GM19468 (cell line): Measurements from ENCODE around the gene EME2.
"Not testable (repeated sequence)": the region's sequence is repeated elsewhere in the genome, so short reads cannot be mapped to it uniquely, and the experiment has no call there.

Source experiments
- ATAC-seq: cut with Tn5 transposase; IDR thresholded peaks from one replicate; pipeline ENCODE4 v1.9.1; 2021; ENCODE audit warnings: mild to moderate bottlenecking, moderate library complexity, moderate number of reproducible peaks; ENCODE audit not compliant: unreplicated experiment; ENCODE audit errors: extremely low read depth

EME2 gene

DNA sequence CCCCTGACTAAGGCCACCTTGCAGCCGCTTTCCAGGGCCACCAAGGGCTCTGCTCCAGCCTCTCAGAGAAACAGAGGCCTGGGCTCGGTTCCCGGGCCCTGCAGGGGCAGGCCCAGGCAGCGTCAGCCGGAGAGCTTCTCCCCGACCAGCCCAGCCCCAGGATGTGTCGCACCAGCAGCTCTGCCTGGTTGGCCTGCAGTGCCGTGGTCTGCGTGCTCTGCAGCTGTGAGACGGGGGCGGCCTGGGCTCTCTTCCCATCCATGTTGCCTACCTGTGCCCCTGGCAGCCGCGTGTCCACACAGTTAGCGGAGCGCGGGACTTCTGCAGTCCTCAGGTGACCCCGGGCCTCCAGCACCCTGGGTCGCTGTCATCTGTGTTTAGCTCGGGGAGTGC is 16.1 kb downstream of the EME2 start:
- ATAC-seq, result no peak

DNA sequence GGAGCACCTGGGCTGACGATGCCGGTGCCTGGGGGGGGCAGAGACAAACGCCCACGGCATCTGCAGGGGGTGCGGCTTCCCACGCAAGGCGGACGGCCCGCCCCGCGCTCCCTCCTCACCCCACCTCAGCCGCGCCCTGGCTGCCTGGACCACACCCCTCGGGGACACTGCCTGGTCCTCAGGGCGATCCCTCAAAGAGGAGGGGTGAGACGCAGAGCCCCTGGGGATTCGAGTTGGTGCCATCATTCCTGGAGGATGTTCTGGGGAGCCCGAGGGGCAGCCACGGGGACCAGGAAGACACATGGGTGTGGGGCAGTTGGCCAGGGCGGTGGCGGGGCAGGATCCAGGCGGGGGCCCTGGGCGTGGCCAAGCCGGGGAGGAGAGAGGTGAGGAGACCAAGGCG is 17.0 kb downstream of the EME2 start:
- ATAC-seq, result no peak

DNA sequence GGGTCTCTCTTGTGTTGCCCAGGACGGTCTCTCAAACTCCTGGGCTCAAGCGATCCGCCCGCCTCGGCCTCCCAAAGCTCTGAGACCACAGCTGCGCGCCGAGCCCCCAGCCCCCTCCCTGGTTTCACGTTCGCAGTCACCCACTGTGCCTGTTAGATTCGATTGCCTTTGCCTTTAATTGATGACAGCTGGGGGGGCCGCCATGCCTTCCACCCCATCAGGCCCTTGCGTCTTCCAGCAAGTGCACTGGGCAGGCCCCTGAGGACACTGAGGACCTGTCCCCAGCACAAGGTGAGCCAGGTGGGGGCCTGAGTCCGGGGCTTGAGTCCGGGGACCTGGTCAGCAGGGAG is 17.6 kb downstream of the EME2 start:
- ATAC-seq, result no peak

DNA sequence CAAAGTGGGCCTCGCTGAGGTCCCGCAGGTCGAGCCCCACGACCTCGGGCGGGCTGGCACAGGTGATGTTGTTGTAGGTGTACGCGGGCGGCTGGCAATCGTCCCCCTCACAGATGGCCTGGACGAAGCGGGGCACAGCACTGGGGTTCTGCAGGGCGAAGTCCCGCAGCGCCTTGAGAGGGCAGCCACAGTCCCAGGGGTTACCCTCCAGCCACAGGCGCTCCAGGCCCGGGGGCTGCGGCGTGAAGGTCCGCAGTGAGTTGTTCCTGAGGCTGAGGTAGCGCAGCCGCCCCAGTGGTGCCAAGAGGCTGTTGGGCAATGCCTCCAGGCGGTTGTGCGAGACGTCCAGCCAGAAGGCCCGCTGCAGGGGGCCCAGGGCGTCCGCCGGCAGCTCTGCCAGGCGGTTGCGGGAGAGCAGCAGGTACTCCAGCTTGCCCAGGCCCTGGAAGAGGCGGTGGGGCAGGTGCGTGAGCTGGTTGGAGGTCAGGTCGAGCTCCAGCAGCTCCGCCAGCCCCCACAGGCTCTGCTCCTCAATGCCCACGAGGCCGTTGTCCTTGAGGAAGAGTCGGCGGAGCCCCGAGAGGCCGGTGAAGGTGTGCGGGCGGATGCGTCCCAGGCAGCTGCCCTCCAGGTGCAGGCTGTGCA is 18.1 kb downstream of the EME2 start:
- ATAC-seq, result no peak

DNA sequence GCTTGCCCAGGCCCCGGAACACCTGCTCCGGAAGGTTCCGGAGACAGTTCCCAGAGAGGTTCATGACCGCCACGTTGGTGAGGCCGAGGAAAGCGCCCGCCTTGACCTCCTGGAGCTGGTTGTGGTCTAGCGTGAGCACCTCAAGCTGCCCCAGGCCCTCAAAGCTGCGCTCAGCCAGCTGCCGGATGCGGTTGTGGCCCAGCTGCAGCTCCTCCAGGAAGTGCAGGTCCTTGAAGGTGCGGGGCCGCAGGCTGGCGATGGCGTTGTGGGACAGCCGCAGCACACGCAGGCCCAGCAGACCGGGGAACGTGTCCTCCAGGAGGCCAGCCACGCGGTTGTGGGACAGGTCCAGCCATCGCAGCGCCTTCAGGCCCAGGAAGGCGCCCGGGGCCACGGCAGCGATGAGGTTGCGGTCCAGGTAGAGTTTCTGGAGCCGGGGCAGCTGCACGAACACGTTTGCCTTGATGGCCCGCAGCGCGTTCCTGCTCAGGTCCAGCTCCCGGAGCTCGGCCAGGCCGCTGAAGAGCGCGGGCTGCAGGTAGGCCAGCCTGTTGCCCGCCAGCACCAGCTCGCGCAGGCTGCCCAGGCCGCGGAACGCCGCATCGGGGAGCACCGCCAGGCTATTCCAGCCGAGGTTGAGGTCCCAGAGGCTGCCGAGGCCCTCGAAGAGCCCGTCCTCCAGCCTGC is 18.8 kb downstream of the EME2 start:
- ATAC-seq, result no peak

DNA sequence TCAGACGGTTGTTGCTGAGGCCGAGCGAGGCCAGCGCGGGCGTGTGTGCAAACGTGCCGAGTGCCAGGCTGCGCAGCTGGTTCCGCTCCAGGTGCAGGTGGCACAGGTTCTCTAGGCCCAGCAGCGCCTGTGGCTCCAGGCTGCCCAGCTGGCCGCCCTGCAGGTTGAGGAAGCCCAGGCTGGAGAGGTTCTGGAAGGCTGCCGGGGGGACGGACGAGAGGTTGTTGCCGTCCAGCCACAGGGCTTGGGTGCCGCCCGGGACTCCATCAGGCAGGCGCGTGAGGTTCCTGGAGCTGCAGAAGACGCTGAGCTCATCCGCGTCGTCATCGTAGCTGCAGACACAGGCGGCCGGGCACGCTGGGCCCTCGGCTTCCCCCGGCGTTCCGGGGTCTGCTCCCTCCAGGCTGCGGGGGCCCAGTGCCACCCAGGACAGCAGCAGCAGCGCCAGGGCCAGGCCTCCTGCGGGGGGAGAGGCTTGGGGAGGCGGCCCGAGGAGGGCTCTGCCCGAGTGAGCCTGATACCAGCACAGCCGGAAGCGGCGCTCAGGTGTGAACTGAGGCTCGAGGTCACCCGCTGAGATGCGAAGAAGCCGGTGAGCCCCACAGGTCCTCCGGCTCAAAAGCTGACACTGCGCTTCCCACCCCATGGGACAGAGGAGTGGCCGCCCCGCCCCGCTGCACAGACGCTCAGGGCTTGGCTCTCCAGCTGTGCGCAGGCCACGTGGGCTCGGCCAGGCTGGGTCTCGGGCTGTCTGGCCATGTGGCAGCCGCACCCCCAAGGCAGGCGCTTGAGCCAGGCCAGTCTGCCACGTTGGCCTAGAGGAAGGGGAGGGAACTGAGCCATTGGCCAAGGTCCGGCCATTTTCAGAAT is 19.6 kb downstream of the EME2 start:
- ATAC-seq, result no peak

DNA sequence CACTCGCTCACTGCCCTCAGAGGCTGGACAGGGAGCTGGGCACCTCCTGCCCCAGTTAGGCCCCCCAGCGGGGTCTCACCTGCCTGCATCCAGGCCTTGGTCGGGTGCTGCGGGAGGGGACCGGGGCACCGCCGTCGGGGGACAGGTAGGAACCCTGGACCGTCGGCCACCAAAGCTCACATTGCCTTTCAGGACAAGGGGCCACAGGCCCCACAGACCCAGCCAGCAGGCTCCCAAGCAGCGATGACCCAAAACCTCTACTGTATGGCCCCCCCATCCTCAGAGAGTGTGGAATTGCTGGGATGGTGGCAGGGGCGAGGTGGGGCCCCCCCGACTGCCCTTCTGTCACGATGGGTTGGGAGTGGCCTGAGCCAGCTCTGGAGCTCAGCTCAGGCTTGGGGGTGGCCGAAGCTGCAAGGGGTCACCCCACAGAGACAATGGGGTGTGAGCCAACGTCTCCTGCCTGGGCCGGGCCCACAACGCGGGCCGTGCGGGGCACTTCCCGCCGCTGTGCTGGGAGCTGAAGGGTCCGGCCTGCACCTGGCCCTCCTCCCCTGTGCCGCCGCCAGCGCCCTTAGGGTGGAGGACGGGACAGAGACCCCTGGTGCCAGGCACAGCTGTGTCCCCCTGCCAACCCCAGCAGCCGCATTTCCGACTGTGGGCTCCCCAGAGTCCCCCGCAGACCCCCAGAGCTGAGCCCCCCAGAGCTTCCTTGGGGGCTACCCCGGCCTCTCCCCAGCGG is 20.4 kb downstream of the EME2 start:
- no peak for ATAC-seq

DNA sequence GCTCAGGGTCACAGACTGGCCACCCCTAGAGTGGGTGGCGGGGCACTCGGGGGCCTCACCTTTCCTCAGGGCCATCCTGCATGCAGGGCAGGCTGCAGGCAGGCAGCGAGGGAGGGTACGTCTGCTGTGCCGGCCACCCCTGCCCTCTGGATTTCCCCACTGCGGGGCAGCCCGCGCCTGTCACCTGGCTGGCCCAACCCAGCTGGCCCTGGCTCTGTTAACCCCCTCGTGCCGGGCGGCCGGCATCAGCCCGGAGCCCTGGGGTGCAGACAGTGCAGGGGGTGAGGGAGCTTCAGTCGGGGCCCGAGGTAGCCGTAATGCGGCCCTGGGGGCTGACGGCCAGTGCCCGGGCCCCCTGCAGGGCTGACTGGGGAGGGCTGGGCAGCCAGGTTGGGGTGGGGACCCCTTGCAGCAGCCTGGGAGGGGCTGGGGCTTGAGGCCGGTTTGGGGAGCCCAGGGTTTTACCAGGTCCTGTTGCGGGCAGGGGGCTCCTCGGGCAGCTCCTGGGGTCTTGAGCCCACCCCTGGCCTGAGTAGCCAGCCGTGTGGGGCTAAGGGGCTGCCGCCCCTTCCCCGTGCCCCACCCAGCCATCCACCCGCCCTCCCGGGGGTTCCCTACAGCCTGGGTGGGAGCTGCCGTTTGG is 21.1 kb downstream of the EME2 start, which contains the start of gene IGFALS:
TSS of gene IGFALS (minus strand) at position 128 of the 643 bp plus-strand sequence. CDS start at position 75, 53 bp downstream.
- ATAC-seq, result no peak

DNA sequence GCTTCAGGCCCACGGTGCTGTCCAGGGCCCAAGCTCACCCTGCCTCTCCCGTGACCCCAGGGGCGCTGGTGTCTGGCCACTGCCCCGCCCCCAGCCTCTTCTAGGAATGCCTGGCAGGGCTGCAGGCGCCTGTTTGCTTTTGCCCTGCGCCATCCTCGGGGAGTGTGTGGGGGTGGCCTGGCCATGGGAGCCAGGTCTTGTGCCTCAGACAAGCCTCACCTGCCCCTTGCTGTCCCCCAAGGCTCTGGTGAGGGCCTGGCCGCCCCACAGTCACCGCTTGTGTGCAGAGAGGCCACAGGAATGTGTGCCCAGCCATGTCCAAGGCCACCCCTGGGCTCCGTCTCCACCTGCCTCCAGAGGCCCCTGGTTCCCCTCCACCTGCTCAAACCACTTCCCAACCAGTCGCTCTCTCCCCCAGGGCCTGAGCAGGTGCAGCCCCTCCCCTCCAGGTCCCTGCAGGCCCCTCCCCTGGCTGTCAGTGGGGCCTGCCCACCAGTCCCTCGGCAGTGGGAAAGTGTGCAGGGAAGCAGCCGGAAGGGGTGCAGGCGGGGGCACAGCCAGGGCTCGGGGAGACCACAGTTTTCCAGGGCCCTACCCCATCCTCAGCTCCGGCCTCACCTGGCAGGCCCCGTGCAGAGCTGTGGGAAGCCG is 21.7 kb downstream of the EME2 start:
- no peak for ATAC-seq

DNA sequence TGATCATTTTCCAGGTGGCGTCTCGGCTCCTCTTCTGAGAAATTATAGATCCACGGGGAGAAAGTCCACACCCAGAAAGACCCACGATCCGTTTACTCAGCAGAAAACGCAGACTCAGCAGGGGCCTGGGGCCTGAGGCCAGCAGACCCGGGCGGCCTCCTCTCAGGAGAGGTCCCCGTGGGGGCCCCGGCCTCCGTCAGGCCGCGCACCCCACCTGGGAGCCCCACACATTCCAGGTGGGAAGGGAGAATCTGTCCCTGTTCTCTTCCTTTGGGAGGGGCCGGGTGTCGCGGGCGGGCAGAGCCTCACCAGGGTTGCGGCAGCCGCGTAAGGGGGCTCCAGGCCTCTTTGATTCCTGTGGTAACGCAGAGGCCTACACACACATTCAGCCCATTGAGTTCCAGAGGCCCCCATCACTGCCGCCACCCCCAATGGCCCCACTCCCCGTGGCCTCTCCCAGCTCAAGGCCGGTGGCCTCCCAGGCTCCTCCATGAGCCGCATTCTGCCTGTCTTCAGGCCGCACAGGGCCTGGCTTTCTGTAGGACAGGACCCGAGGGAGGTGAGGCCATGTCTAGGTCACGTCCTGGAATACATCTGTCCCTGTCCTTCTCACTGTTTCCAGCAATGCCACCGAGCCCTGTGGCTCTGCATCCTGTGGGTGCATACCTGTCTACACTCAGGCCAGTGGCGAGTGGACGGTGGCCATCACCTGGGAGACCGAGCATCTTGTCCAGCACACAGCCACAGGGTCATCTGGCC is 22.5 kb downstream of the EME2 start:
- no peak for ATAC-seq

DNA sequence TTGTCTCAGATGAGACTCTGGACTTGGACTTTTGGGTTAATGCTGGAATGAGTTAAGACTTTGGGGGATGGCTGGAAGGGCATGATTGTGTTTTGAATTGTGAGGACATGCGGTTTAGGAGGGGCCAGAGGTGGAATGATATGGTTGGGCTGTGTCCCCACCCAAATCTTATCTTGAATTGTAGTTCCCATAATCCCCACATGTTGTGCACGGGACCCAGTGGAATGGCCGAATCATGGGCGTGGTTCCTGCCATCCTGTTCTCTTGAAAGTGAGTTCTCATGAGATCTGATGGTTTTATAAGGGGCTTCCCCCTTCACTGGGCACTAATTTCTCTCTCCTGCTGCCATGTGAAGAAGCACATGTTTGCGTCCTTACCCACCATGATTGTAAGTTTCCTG is 26.7 kb downstream of the EME2 start:
- not testable (repeated sequence) for ATAC-seq

DNA sequence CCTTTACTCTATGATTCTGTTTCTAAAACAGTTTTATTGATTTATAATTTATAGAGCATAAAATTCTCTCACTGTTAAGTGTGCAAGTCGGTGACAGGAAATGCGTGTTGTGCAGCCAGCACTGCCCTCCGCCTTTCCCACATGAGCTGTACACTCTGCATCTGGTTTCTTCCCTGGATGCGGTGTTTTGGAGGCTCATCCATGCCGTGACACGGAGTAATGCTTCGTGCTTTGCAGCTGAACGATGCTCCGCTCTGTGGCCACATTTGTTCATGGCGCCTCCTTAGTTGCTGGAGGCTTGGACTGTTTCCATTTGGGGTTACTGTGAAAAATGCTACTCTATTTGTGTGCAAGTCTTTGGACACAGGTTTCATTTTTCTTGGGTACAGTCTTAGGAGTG is 28.1 kb downstream of the EME2 start:
- no peak for ATAC-seq

DNA sequence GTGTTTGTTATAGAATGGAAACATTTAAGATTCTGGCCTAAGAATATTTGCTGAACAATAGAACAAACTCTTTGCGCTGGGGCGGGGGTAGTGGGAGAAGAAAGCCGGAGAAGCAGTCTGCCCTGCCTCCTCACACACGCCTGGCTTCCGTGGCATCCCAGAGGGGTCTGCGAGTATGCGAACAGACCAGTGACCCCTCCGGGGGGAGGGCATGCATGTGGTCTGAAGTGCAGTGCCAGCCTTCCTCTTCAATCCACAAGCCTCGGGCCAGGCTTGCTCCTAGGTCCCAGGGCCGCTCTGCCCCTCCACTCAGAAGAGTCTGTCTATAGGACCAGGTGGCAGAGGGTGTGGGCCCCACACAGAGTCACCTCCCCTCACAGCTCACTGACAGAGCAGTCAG is 35.0 kb downstream of the EME2 start:
- no peak for ATAC-seq

DNA sequence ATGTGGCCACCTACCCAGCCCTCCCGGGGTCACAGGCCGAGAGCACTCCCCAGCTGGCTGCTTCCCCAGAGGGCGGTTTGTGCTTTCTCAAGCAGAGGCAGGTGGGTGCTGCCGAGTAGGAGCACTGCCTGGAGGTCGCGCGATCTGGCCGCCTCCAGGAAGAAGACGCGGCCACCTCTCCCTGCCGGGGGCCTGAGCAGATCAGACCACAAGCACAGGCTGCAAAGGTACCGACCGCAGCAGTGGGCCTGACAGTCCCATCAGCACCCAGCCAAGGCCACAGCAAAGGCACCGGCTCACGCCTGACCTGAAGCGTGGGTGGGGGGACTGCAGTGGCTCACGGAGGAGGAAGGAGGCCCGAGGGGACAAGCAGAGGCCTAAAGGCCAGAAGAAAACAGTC is 36.1 kb downstream of the EME2 start:
- ATAC-seq, result no peak

DNA sequence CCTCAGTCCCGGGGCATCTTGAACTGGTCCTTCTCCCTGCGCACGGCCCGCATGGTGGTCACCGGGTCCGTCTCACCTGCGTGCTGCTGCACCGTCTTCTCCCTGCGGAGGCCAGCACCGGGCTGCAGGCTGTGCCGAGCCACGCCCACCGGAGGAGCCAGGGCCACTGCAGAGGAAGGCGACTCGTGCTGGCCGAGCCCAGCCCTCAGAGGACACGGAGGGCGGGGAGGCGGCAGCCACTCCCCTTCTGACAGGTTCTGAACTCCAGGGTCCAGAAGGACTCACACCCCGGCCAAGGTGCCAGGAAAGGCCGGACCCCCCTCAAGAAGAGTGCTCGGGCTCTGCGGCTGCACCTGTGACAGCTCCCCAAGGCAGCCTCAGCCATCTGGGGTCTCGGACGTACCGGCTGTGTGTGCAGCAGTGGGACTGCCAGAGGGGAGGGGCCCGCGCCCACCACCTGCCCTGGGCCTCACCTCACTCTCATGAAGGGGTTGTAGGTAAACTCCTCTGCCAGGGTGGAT is 36.7 kb downstream of the EME2 start:
- ATAC-seq, result no peak

DNA sequence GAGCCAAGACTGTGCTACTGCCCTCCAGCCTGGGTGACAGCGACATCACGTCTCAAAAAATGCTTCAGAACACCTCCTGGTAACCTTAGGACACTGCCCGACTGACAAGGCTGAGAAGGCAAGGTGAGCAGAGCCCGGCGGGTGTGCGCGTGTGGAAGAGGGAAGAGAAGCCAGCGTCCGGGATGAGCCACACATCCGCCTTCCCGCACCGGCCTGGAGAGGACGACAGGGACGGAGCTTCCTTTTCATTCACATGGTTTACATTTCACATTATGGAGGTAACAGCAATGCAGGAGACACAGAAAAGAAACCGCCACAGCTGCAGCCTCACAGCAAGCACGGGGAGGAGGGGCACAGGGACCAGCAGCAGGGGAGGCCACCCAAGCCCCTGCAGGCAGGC is 37.5 kb downstream of the EME2 start:
- no peak for ATAC-seq

DNA sequence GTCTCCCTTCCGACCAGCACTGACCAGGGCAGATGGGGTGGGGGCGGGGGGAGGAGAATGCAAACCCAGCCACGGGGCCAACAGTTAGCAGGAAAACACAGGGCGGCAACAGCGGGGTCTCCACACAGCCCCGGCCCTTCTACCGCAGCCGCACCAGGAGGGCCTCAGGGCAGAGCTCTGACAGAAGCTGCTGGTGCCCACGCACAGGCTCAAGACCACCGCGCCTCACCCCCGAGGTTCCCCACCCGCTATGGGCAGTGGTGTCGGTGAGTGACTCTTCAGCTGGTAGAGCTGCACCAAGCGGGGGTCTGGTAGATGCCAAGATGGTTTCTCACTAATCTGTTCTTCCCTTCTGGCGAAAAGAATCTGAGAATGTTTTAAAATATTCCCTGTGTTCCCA is 37.9 kb downstream of the EME2 start:
- no peak for ATAC-seq

DNA sequence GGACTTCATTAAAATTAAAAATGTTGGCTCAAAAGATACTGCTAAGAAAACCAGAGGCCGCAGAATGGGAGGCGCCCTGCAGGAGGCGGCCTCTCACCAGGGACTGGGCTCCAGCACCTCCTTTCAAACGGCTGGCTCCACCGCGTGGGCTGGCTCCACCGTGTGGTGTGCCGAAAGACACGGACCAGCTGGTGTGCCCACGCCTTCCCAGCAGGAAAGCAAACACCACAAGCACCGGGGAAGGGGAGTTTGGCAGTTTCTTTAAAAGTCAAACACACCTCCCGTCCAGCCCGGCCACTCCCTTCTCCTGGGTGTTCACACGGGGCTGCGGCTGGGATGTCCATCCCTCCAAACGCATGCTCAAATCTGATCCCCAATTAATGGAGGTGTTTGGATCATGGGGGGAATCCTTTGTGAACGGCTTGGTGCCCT is 40.1 kb downstream of the EME2 start:
- ATAC-seq, result no peak

DNA sequence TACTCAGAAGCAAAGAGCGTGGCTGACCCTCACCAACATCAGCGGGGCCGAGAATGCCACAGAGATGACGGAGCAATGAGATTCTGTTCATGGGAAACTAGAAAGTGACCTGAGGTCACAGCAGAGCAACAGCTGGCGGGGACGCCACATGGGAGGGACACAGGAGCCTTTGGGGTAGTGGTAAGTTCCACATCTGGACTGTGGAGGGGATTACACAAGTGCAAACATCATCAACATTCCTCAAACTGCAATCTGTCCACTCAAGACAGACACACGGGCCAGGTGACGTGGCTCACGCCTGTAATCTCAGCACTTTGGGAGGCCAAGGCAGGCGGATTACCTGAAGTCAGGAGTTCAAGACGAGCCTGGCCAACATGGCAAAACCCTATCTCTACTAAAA is 42.9 kb downstream of the EME2 start:
- no peak for ATAC-seq
